ENCODE measurements around the gene SBF2.

GRCh38 chr11:10019906-10020682, 273.9 kb downstream of the SBF2 start:
- TF ChIP-seq, protein P1, sequence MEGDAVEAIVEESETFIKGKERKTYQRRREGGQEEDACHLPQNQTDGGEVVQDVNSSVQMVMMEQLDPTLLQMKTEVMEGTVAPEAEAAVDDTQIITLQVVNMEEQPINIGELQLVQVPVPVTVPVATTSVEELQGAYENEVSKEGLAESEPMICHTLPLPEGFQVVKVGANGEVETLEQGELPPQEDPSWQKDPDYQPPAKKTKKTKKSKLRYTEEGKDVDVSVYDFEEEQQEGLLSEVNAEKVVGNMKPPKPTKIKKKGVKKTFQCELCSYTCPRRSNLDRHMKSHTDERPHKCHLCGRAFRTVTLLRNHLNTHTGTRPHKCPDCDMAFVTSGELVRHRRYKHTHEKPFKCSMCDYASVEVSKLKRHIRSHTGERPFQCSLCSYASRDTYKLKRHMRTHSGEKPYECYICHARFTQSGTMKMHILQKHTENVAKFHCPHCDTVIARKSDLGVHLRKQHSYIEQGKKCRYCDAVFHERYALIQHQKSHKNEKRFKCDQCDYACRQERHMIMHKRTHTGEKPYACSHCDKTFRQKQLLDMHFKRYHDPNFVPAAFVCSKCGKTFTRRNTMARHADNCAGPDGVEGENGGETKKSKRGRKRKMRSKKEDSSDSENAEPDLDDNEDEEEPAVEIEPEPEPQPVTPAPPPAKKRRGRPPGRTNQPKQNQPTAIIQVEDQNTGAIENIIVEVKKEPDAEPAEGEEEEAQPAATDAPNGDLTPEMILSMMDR (IDR thresholded peaks at IDR 0.05; ENCODE audit: insufficient read depth, low read length, poor library complexity, severe bottlenecking): no peak
- TF ChIP-seq EZH2phosphoT487 (conservative IDR thresholded peaks at IDR 0.05; ENCODE audit: low read length): no peak

Data from SU-DHL-6 (cell line).